Measurements from ENCODE around the gene ZNF785. TPM values are rescaled to one million over a fixed set of nuclear protein-coding genes. Genes with fewer than 3 reads are reported as not detected.

The ZNF785 gene
- total and polyA plus RNA-seq, 2 of the 13 experiments (the other 11 are each of a cell fraction or from before 2014, with no cell fraction given): 0.01 TPM; not detected in 1

DNA sequence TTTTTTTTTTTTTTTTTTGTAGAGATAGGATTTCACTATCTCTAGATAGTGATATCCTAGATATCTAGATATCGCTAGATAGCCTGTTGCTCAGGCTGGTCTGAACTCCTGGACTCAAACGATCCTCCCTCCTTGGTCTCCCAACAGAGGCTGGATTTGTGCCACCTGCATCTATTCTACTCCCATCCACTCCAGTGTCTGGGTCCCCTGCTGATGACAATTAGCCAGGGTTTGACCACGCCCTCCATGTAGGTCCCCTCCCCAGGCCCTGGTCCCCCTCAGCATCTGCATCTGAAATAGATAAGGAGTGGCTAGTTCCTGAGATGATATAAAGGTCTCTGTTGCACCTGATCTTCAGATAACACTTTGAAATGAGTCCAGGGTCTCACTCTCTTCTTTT lies 16.2 kb downstream of the ZNF785 start:
- TF ChIP-seq TCF12 (IDR thresholded peaks at IDR 0.05) (no peak), TCF12 (CRISPR knock-in tag; IDR thresholded peaks at IDR 0.05) (no peak), CBX1 (IDR thresholded peaks at IDR 0.05; ENCODE audit: low read depth) (no peak), NAIF1 (CRISPR knock-in tag; IDR thresholded peaks at IDR 0.05; ENCODE audit: borderline replicate concordance) (no peak), CHD2 (IDR thresholded peaks at IDR 0.05; ENCODE audit: low read depth, low read length) (no peak), ARNT2 (CRISPR knock-in tag; IDR thresholded peaks at IDR 0.05; ENCODE audit: low read depth) (no peak), YEATS2 (CRISPR knock-in tag; IDR thresholded peaks at IDR 0.05; ENCODE audit: borderline replicate concordance) (no peak), PHF21A (CRISPR knock-in tag; IDR thresholded peaks at IDR 0.05) (no peak)
- TF ChIP-seq, protein P1, sequence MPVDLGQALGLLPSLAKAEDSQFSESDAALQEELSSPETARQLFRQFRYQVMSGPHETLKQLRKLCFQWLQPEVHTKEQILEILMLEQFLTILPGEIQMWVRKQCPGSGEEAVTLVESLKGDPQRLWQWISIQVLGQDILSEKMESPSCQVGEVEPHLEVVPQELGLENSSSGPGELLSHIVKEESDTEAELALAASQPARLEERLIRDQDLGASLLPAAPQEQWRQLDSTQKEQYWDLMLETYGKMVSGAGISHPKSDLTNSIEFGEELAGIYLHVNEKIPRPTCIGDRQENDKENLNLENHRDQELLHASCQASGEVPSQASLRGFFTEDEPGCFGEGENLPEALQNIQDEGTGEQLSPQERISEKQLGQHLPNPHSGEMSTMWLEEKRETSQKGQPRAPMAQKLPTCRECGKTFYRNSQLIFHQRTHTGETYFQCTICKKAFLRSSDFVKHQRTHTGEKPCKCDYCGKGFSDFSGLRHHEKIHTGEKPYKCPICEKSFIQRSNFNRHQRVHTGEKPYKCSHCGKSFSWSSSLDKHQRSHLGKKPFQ (CRISPR knock-in tag; IDR thresholded peaks at IDR 0.05; ENCODE audit: insufficient replicate concordance): no peak
- TF ChIP-seq, protein P2, sequence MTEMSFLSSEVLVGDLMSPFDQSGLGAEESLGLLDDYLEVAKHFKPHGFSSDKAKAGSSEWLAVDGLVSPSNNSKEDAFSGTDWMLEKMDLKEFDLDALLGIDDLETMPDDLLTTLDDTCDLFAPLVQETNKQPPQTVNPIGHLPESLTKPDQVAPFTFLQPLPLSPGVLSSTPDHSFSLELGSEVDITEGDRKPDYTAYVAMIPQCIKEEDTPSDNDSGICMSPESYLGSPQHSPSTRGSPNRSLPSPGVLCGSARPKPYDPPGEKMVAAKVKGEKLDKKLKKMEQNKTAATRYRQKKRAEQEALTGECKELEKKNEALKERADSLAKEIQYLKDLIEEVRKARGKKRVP (CRISPR knock-in tag; IDR thresholded peaks at IDR 0.05): no peak
- TF ChIP-seq, protein P3, sequence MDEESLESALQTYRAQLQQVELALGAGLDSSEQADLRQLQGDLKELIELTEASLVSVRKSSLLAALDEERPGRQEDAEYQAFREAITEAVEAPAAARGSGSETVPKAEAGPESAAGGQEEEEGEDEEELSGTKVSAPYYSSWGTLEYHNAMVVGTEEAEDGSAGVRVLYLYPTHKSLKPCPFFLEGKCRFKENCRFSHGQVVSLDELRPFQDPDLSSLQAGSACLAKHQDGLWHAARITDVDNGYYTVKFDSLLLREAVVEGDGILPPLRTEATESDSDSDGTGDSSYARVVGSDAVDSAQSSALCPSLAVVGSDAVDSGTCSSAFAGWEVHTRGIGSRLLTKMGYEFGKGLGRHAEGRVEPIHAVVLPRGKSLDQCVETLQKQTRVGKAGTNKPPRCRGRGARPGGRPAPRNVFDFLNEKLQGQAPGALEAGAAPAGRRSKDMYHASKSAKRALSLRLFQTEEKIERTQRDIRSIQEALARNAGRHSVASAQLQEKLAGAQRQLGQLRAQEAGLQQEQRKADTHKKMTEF (CRISPR knock-in tag; IDR thresholded peaks at IDR 0.05): no peak
- Histone ChIP-seq H3K4me2 (ENCODE audit: low read depth, low read length) (no peak overlapping the region), H4K20me1 (ENCODE audit: insufficient read depth, low read length) (no peaks in the 10 kb centered on the region), H3K9me3 (ENCODE audit: low read length) (no peaks in the 10 kb centered on the region), H3K27me3 (ENCODE audit: control insufficient read depth in 1 of 2, insufficient read depth in 2 of 2, low read length in 2 of 2) (no peaks in the 10 kb centered on the region), H3K27ac (ENCODE audit: extremely low read length, insufficient read depth, low read length) (no peak overlapping the region), H3K4me3 (replicated peaks in 1 of 3; ENCODE audit: insufficient read depth in 1 of 3, low read depth in 2 of 3, low read length in 3 of 3) (no peak overlapping the region), H3K79me2 (ENCODE audit: insufficient read depth, low read length) (peaks cover 2% of the 10 kb centered on the region), H3K9ac (ENCODE audit: insufficient read depth, low read depth, low read length) (no peak overlapping the region), H3K4me1 (ENCODE audit: insufficient read depth, low read length) (peaks cover 68% of the 10 kb centered on the region), H2AFZ (ENCODE audit: low read length) (no peak overlapping the region), H3K36me3 (replicated peaks in 1 of 2; ENCODE audit: control insufficient read depth in 1 of 2, insufficient read depth in 2 of 2, low read length in 2 of 2) (no peaks in the 10 kb centered on the region)
- in situ Hi-C loops (cut with HindIII; ENCODE audit: extremely low pct_ligation_motif_present, low pct_unique_long_range_greater_than_20kb): no loop called here
- no TSS peak for BruUV-seq (replicated peaks)
- CTCF ChIA-PET (ENCODE audit: low intra/inter-chr PET ratio, low total read pairs): no interaction called here
- intact Hi-C loops (cut with micrococcal nuclease; ENCODE audit: unreplicated experiment): no loop called here
- POLR2A ChIA-PET: interaction anchor here (1.6 to 3.9 kb wide), 3 partner anchors 11 to 42 kb away, joined by 6 to 36 read pairs (median 7); partner anchors contain the start of genes ZNF747 and ZNF764
- WGBS (ENCODE audit: low lambda C conversion rate): 89% methylated on average over 3 of the region's 3 CpGs
- no peak for FAIRE-seq
- DNase-seq (ENCODE audit: low spot score): no peak
- ATAC-seq: no peak
